Glomerular visceral epithelial cell (primary cell): Measurements from ENCODE around the gene PPM1H.
"Not testable (repeated sequence)": the region's sequence is repeated elsewhere in the genome, so short reads cannot be mapped to it uniquely, and the experiment has no call there.

Source experiments
- DNase-seq: peaks from one replicate; pipeline ENCODE4 v3.0.0-alpha.2; 2016; ENCODE audit errors: extremely low spot score

PPM1H gene

GRCh38 chr12:62683776-62684569, 251.0 kb downstream of the PPM1H start:
- DNase-seq: no peak

GRCh38 chr12:62681306-62681705, 253.6 kb downstream of the PPM1H start:
- DNase-seq: no peak

- no peak for DNase-seq
Measured at GRCh38 chr12:62679608-62680007, 255.3 kb downstream of the PPM1H start.

- DNase-seq: no peak
Measured at GRCh38 chr12:62677355-62677754, 257.6 kb downstream of the PPM1H start.

GRCh38 chr12:62676521-62677307, 258.2 kb downstream of the PPM1H start:
- DNase-seq: no peak

GRCh38 chr12:62673028-62673815, 261.7 kb downstream of the PPM1H start:
- no peak for DNase-seq

- no peak for DNase-seq
Measured at GRCh38 chr12:62670986-62671720, 263.8 kb downstream of the PPM1H start.

- DNase-seq: no peak
Measured at GRCh38 chr12:62668782-62669181, 266.2 kb downstream of the PPM1H start.

- not testable (repeated sequence) for DNase-seq
Measured at GRCh38 chr12:62664951-62665350, 270.0 kb downstream of the PPM1H start.

GRCh38 chr12:62660756-62661155, 274.2 kb downstream of the PPM1H start:
- peak; percentile 57 for DNase-seq

GRCh38 chr12:62659453-62660295, 275.3 kb downstream of the PPM1H start:
- no peak for DNase-seq

- DNase-seq: no peak
Measured at GRCh38 chr12:62658910-62659309, 276.0 kb downstream of the PPM1H start.

- DNase-seq: no peak
Measured at GRCh38 chr12:62657363-62657632, 277.7 kb downstream of the PPM1H start.

GRCh38 chr12:62656591-62657362, 278.2 kb downstream of the PPM1H start:
- DNase-seq: no peak

GRCh38 chr12:62655666-62656151, 279.2 kb downstream of the PPM1H start:
- DNase-seq: no peak

GRCh38 chr12:62654326-62655241, 280.4 kb downstream of the PPM1H start:
- no peak for DNase-seq

GRCh38 chr12:62653740-62654139, 281.2 kb downstream of the PPM1H start:
- DNase-seq: no peak

- DNase-seq: no peak
Measured at GRCh38 chr12:62653304-62653703, 281.6 kb downstream of the PPM1H start.

- DNase-seq: no peak
Measured at GRCh38 chr12:62651138-62651537, 283.8 kb downstream of the PPM1H start.
